ENCODE data around the gene TEX22. TPM values are rescaled to one million over a fixed set of nuclear protein-coding genes. Genes with fewer than 3 reads are reported as not detected.

TEX22 gene
- total RNA-seq, 1 donor from 2014 or later, result not detected

DNA sequence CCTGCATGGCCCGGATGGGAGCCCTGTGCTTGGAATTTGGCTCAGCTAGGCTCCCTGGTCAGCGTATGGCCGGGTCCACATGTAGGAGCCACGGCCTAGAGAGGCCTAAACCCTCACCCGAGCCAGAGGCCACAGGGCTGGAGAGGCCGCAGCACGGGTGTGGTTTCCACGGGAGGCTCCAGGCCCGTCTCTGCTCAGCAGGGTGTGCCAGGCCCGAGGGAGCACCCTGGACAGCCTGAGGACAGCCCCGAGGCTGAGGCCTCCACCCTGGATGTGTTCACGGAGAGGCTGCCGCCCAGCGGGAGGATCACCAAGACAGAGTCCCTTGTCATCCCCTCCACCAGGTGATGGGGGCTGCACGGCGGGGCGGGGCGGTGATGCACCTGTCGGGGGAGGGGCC lies 17.6 kb upstream of the TEX22 start:
- peaks cover 33 to 54% of the 10 kb centered on the region in 2 donors for H3K36me3 ChIP-seq
- H3K9me3 ChIP-seq, result no peaks in the 10 kb centered on the region
- no peak for DNase-seq (ENCODE audit: low spot score in 2 of 2)
- TF ChIP-seq, protein P1, sequence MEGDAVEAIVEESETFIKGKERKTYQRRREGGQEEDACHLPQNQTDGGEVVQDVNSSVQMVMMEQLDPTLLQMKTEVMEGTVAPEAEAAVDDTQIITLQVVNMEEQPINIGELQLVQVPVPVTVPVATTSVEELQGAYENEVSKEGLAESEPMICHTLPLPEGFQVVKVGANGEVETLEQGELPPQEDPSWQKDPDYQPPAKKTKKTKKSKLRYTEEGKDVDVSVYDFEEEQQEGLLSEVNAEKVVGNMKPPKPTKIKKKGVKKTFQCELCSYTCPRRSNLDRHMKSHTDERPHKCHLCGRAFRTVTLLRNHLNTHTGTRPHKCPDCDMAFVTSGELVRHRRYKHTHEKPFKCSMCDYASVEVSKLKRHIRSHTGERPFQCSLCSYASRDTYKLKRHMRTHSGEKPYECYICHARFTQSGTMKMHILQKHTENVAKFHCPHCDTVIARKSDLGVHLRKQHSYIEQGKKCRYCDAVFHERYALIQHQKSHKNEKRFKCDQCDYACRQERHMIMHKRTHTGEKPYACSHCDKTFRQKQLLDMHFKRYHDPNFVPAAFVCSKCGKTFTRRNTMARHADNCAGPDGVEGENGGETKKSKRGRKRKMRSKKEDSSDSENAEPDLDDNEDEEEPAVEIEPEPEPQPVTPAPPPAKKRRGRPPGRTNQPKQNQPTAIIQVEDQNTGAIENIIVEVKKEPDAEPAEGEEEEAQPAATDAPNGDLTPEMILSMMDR (IDR thresholded peaks at IDR 0.05), result no peak
- intact Hi-C loops (cut with DNase I), result no loop called here
- H3K4me3 ChIP-seq, result no peak overlapping the region
- no peak overlapping the region for H3K27ac ChIP-seq
- H3K4me1 ChIP-seq, result no peaks in the 10 kb centered on the region
- H3K27me3 ChIP-seq, result no peaks in the 10 kb centered on the region

DNA sequence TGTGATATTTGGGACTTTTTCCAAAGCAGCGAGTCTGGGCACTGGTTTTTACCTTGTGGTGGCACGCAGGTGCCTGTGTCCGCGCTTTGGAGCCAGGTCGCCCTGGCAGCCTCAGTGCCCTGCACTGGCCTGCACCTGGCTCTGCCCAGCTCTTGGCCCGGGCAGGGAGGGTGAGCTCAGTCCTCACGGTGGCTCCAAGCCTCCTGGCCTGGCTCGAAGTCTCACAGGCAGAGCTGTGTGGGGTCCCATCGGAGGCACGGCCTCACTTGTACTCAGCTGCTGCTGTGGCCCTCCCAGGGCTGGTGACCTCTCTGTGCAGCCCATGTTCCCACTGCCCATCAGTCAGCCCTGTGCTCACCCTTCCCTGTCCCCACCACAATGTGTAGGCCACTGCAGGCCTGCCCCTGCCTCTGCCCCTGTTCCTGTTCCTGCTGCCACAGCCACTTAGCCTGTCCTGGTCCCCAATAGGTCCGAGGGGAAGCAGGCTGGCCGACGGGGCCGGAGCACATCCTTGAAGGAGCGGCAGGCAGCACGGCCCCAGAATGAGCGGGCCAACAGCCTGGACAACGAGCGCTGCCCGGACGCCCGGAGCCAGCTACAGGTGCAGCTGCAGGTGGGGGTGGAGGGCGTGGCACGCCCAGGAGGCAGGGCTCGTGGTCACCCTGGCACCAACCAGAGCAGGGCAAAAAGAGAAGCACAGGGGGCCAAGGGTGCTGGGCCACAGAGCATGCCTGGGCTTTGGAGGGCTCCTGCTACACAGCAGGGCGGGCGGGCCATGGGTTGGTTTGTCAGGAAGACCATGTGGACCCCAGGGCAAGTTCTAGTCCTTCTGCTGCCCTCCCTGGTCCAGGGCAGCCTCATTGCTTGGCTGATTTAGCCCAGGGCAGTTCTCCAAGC lies 16.6 kb upstream of the TEX22 start:
- H3K9me3 ChIP-seq, result no peaks in the 10 kb centered on the region

DNA sequence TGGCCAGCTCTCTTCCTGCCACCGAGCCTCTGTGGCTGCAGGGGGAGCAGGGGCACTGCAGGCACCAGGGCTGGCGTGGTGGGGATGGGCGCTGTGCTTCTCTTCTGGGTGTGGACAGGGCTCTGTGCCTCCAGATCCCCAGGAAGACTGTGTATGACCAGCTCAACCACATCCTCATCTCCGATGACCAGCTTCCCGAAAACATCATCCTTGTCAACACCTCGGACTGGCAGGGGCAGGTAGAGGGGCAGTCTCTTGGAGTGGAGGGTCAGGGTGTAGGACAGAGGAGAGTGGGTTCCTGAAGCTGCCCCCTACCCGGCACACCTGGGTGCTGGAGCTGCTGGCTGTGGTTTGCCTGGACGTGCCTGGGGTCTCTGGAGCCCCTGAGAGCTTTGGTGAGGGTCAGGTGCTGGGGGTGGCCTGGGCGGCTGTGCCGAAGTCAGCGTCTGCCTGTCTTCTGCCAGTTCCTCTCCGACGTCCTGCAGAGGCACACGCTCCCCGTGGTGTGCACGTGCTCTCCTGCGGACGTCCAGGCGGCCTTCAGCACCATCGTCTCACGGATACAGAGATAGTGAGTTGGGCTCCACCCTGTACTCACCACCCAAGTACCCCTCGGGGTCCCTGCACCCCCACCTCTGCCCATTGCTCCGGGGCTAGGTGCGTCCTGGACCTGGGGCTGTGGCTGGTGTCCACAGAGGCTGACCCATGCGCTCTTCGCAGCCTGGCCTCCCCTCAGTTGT lies 15.8 kb upstream of the TEX22 start:
- intact Hi-C loops (cut with DNase I), result no loop called here
- TF ChIP-seq, protein P1 (IDR thresholded peaks at IDR 0.05), result no peak

More for the DNA sequence above, 16.6 kb upstream of the TEX22 start:
- Histone ChIP-seq H3K4me1 (no peaks in the 10 kb centered on the region), H3K27me3 (no peaks in the 10 kb centered on the region), H3K36me3 (peaks cover 35 to 60% of the 10 kb centered on the region in 2 donors), H3K4me3 (no peak overlapping the region), H3K27ac (no peak overlapping the region)
- intact Hi-C loops (cut with DNase I), result no loop called here
- DNase-seq (ENCODE audit: low spot score in 2 of 2), result no peak
- TF ChIP-seq, protein P1 (IDR thresholded peaks at IDR 0.05), result no peak

DNA sequence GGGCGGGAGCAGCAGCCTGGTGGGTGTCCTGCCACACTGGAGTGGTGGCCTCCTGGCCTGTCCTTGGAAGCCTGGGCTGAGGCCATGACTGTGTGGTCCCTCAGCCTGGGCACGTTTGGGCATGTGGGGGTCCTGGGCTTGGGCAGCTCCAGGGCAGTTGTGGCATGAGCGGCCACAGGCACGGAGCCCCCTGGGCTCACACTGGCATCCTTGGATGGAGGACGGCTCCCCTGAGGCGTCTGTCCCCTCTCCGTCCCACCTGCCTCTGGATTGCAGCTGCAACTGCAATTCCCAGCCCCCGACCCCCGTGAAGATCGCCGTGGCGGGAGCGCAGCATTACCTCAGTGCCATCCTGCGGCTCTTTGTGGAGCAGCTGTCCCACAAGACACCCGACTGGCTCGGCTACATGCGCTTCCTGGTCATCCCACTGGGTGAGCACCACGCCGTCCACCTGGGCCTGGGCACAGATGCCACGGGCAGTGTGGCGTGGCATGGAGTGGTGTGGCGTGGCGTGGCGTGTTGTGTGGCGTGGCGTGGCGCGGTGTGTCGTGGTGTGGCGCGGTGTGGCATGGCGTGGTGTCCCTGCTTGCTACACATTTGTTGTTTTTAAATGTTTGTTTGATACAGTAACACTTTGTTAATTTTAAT lies 15.1 kb upstream of the TEX22 start:
- no peak overlapping the region for H3K27ac ChIP-seq
- H3K9me3 ChIP-seq, result no peaks in the 10 kb centered on the region
- H3K4me3 ChIP-seq, result no peak overlapping the region
- TF ChIP-seq, protein P1 (IDR thresholded peaks at IDR 0.05), result no peak
- intact Hi-C loops (cut with DNase I), result no loop called here
- no peaks in the 10 kb centered on the region for H3K27me3 ChIP-seq
- DNase-seq (ENCODE audit: low spot score in 2 of 2), result no peak
- H3K4me1 ChIP-seq, result no peaks in the 10 kb centered on the region
- peaks cover 44 to 73% of the 10 kb centered on the region in 2 donors for H3K36me3 ChIP-seq

More for the DNA sequence above, 15.8 kb upstream of the TEX22 start:
- Histone ChIP-seq H3K4me3 (no peak overlapping the region), H3K4me1 (no peaks in the 10 kb centered on the region), H3K27me3 (no peaks in the 10 kb centered on the region), H3K9me3 (no peaks in the 10 kb centered on the region), H3K27ac (no peak overlapping the region), H3K36me3 (peaks cover 43 to 67% of the 10 kb centered on the region in 2 donors)
- no peak for DNase-seq (ENCODE audit: low spot score in 2 of 2)

DNA sequence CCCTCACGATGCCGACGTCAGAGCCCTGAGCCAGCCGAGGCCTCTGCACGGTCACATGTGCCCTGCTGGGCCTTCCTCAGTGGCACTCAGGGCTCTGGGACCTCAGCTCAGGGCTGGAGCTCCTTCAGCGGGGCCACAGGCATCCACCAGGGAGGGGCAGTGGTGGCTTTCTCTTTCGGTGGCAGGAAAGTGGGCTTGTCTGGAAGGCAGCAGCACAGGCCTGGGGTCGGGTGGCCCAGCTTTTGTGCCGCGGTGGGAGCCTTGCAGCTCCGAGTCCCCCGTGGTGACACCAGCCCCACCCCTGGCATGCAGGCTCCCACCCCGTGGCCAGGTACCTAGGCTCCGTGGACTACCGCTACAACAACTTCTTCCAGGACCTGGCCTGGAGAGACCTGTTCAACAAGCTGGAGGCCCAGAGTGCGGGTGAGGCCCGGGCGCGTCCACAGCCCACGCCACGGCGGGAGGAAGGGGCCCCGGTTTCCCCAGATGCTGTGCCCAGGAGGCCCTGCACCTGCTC lies 14.2 kb upstream of the TEX22 start:
- H3K36me3 ChIP-seq, result peaks cover 44 to 73% of the 10 kb centered on the region in 2 donors

More for the DNA sequence above, 14.2 kb upstream of the TEX22 start:
- Histone ChIP-seq H3K4me1 (no peaks in the 10 kb centered on the region), H3K4me3 (no peak overlapping the region), H3K27ac (no peak overlapping the region), H3K27me3 (no peaks in the 10 kb centered on the region), H3K9me3 (no peaks in the 10 kb centered on the region)
- intact Hi-C loops (cut with DNase I), result no loop called here
- no peak for DNase-seq (ENCODE audit: low spot score in 2 of 2)
- TF ChIP-seq, protein P1 (IDR thresholded peaks at IDR 0.05), result no peak

Data from ascending aorta (tissue), 2 donors.